Neutrophil (primary cell): ENCODE data around the gene PID1.

ENCODE experiments used
- H3K27ac ChIP-seq: fragments of 200-600 bp; sonication (generic); 2 replicates; pipeline ENCODE4 v1.5.1; 2016; ENCODE audit warnings: mild to moderate bottlenecking, moderate library complexity
- H3K27me3 ChIP-seq: fragments of 200-600 bp; sonication (generic); 2 replicates; pipeline ENCODE4 v1.6.0; 2016; ENCODE audit warnings: mild to moderate bottlenecking
- H3K36me3 ChIP-seq: fragments of 200-600 bp; sonication (generic); 2 replicates; pipeline ENCODE4 v1.5.1; 2017
- H3K4me1 ChIP-seq, 2 experiments: fragments of 200-600 bp in 1 of 2; sonication (generic) in 1 of 2; 1 replicate in 1 of 2; 2 replicates in 1 of 2; pipeline versions ENCODE4 v1.5.1 to v1.6.1; 2013 to 2016; ENCODE audit warnings: low read depth in 1 of 2, low read length in 1 of 2, mild to moderate bottlenecking in 1 of 2, moderate library complexity in 1 of 2; ENCODE audit not compliant: control insufficient read depth in 1 of 2, insufficient read depth in 1 of 2
- H3K4me3 ChIP-seq, 2 experiments: fragments of 200-600 bp in 1 of 2; sonication (generic) in 1 of 2; 1 replicate in 1 of 2; 2 replicates in 1 of 2; pipeline ENCODE4 v1.5.1; 2013 to 2016; ENCODE audit warnings: low read depth in 1 of 2, low read length in 1 of 2, mild to moderate bottlenecking in 1 of 2, moderate library complexity in 1 of 2
- H3K9me3 ChIP-seq: fragments of 200-600 bp; sonication (generic); 2 replicates; pipeline ENCODE4 v1.5.1; 2016
- TF ChIP-seq, protein P1 (sequence below): fragments of 200-600 bp; sonication (generic); IDR thresholded peaks from 2 replicates; pipeline ENCODE4 v1.5.1; 2016; ENCODE audit warnings: antibody characterized with exemption

PID1 gene

DNA sequence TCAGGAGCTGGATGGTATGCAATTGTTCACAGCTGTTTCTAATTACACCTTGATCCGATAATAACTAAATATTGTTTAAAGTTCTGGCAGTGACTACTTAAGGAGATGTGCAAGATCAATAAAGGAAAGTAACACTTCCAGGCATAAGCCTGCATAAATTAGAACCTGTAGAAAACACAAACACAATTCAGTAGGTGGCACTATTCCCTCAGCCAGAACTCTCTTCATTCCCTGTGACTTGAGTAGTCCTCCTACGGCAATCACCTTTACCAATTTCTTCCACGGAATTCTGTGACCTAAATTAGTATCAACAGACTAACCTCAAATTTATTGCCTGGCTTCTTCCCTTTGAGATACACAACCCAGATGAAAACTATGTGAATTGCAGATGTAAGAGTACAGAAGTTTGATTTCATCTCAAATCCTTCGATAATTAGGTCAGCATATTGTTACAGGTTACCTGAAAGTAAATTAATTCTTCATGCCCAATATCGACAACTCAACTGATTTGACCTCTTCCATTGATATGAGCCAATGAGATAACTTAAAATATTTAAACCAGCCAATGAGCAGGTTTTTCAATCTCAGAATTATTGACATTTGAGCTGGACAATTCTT lies 137.8 kb downstream of the PID1 start:
- Histone ChIP-seq H3K9me3 (no peaks in the 10 kb centered on the region), H3K27ac (no peak overlapping the region), H3K36me3 (no peaks in the 10 kb centered on the region), H3K4me1 (no peaks in the 10 kb centered on the region), H3K4me3 (no peak overlapping the region), H3K27me3 (no peaks in the 10 kb centered on the region)
- TF ChIP-seq, protein P1, sequence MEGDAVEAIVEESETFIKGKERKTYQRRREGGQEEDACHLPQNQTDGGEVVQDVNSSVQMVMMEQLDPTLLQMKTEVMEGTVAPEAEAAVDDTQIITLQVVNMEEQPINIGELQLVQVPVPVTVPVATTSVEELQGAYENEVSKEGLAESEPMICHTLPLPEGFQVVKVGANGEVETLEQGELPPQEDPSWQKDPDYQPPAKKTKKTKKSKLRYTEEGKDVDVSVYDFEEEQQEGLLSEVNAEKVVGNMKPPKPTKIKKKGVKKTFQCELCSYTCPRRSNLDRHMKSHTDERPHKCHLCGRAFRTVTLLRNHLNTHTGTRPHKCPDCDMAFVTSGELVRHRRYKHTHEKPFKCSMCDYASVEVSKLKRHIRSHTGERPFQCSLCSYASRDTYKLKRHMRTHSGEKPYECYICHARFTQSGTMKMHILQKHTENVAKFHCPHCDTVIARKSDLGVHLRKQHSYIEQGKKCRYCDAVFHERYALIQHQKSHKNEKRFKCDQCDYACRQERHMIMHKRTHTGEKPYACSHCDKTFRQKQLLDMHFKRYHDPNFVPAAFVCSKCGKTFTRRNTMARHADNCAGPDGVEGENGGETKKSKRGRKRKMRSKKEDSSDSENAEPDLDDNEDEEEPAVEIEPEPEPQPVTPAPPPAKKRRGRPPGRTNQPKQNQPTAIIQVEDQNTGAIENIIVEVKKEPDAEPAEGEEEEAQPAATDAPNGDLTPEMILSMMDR, result no peak

DNA sequence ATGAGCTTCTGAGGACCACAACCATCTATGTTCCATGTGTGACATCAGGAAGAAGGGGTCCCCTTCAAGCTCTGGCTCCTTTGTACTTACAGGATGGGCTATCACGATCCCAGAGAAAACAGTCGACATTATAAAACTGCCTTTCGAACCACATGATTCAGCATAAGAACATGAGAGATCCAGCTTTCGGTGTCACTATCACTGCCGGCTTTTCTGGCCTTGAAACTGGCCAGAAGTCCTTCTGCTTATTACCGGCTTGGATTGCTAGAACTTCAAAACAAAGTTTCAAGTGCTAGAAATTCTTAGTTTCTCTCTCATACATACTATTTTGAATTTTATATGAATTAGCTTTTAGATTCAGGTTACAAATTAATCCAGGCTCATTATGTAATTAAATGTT lies 138.9 kb downstream of the PID1 start:
- Histone ChIP-seq H3K4me3 (no peak overlapping the region), H3K4me1 (no peaks in the 10 kb centered on the region), H3K27me3 (no peaks in the 10 kb centered on the region), H3K9me3 (no peaks in the 10 kb centered on the region), H3K36me3 (no peaks in the 10 kb centered on the region), H3K27ac (no peak overlapping the region)
- TF ChIP-seq, protein P1, result no peak

DNA sequence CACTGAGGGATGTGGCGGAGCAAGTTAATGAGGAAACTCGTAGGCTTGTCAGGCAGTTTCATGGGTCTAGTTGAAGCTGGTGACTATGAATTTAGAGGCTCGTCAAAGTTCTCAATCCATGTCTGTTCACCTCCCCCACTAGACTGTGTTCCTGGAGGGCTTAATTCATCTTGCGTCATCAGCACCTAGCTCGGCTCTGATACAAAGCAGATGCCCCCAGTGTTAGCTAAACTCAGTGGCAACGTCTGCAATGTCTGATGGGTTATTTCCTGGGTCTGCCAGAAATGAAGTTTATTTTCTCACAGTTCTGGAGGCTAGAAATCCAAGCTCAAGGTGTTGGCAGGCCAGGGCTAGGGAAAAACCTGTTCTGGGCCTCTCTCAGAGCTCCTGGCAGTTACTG lies 140.6 kb downstream of the PID1 start:
- H3K27me3 ChIP-seq, result no peaks in the 10 kb centered on the region
- H3K9me3 ChIP-seq, result no peaks in the 10 kb centered on the region
- no peaks in the 10 kb centered on the region for H3K36me3 ChIP-seq
- no peaks in the 10 kb centered on the region for H3K4me1 ChIP-seq
- TF ChIP-seq, protein P1, result no peak
- no peak overlapping the region for H3K27ac ChIP-seq
- H3K4me3 ChIP-seq, result no peak overlapping the region

DNA sequence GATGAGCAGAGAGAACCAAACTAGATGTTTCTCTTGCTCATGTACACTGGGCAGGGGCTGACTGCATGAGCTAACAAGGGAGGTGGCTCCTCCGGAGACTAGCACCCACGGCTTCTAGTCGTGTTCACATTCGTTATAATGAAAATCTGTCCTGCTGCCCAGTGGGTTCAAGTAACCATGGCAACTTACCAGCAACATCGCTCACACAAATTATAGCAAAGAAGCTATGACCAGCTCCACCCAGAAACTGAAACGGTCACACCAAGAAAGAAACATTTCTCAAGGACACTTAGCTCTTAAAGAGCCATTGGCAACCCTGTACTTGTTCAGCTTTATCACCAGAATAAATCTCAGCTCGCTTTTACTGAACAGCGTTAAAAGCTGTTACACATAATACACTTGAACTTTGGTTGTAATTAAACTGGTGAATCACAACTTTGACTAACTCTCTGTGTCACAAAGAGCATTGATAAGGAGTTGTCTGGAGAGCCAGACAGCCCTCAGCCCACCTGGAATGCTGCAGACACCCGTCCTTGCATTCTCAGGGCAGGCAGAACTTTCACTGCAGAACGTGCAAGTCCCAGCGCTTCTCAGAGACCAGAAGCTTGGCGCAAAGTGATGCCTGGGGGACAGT lies 141.2 kb downstream of the PID1 start:
- no peak overlapping the region for H3K4me3 ChIP-seq
- no peaks in the 10 kb centered on the region for H3K36me3 ChIP-seq
- no peak overlapping the region for H3K27ac ChIP-seq
- H3K27me3 ChIP-seq, result no peaks in the 10 kb centered on the region
- TF ChIP-seq, protein P1, result no peak
- no peaks in the 10 kb centered on the region for H3K4me1 ChIP-seq
- no peaks in the 10 kb centered on the region for H3K9me3 ChIP-seq

DNA sequence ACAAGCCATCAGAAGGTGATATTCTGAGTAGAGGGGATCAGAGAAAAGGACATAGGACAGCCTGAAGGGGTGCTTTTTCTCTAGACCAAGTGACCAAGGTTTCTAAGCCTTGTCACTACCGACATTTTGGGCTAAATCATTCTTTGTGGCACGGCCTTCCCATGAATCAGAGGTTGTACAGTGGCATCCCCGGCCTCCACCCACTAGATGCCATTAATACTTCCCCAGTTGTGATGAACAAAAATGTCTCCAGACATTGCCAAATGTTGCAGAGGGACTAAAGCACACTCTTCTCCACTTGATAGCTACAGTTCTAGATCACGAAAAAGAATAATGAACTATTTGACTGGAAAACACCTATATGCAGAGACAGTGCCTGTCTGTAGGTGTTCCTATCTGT lies 143.6 kb downstream of the PID1 start:
- Histone ChIP-seq H3K27me3 (no peaks in the 10 kb centered on the region), H3K4me3 (no peak overlapping the region), H3K27ac (no peak overlapping the region), H3K4me1 (no peaks in the 10 kb centered on the region), H3K36me3 (no peaks in the 10 kb centered on the region), H3K9me3 (no peaks in the 10 kb centered on the region)
- TF ChIP-seq, protein P1, result no peak
